Activated CD4-positive, alpha-beta T cell treated with anti-CD3 and anti-CD28 coated beads, Interleukin-2, amount 50 U/mL, for 16 hours (primary cell): ENCODE data around the gene SCNM1.
"Not testable (repeated sequence)": the region's sequence is repeated elsewhere in the genome, so short reads cannot be mapped to it uniquely, and the experiment has no call there.

Source experiments
- DNase-seq: peaks from one replicate; pipeline ENCODE4 v3.0.0-alpha.2; 2020

SCNM1 gene

GRCh38 chr1:151194894-151195594 lies 29.1 kb downstream of the SCNM1 start:
- not testable (repeated sequence) for DNase-seq

GRCh38 chr1:151196292-151196800 lies 30.4 kb downstream of the SCNM1 start:
- peak; percentile 73 for DNase-seq

GRCh38 chr1:151197863-151198253 lies 31.9 kb downstream of the SCNM1 start:
- no peak for DNase-seq

GRCh38 chr1:151198254-151199127 lies 32.5 kb downstream of the SCNM1 start, which contains the start of gene PIP5K1A:
PIP5K1A (plus strand) TSS chr1:151198552; CDS start chr1:151198997, 445 bp downstream.
- peak; percentile 99 for DNase-seq

- DNase-seq, result peak; percentile 35
Observed at GRCh38 chr1:151199873-151200581, 34.1 kb downstream of the SCNM1 start.

GRCh38 chr1:151205381-151205965 lies 39.5 kb downstream of the SCNM1 start:
- DNase-seq, result not testable (repeated sequence)

- no peak for DNase-seq
Observed at GRCh38 chr1:151210830-151211229, 44.9 kb downstream of the SCNM1 start.

GRCh38 chr1:151211972-151212705 lies 46.2 kb downstream of the SCNM1 start:
- DNase-seq, result peak; percentile 25

GRCh38 chr1:151213560-151213959 lies 47.6 kb downstream of the SCNM1 start:
- DNase-seq, result no peak
